ENCODE measurements around the gene CLASP2.
"Not testable (repeated sequence)": the region's sequence is repeated elsewhere in the genome, so short reads cannot be mapped to it uniquely, and the experiment has no call there.

GRCh38 chr3:33451994-33452393 is 266.1 kb downstream of the CLASP2 start:
- not testable (repeated sequence) for TF ChIP-seq CTCF (conservative IDR thresholded peaks at IDR 0.05); ZFX (IDR thresholded peaks at IDR 0.05)

Measured in C4-2B (cell line).